ENCODE results near the gene ANO3.

ANO3 gene

DNA sequence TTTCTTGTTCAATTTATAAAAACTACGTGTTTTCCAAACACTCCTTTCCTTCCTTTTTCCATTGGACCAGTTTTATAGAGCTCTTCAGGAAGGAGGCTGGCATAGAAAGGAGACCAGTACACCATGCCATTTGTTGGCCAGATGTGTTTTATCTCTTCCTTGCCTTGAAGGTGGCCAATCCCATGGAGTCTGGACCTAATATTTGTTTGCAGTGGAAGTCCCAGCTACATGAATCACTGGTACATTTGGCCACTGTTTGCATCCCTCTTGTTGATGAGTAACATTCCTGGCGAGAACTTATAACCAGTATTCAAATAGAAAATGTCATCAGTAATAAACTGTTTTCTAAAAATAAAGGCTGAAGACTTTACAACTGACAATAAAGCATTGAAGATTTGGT is 110.2 kb downstream of the ANO3 start:
- H3K27me3 ChIP-seq (ENCODE audit: low read length) = no peaks in the 10 kb centered on the region
- no peak overlapping the region for H3K9ac ChIP-seq (ENCODE audit: low read length)
- no peaks in the 10 kb centered on the region for H4K20me1 ChIP-seq (ENCODE audit: low read depth, low read length)
- no peak overlapping the region for H2AFZ ChIP-seq (ENCODE audit: low read depth, low read length, severe bottlenecking)
- no peak overlapping the region for H3K4me3 ChIP-seq (ENCODE audit: insufficient read depth, low read length, poor library complexity, severe bottlenecking)
- TF ChIP-seq CTCF (IDR thresholded peaks at IDR 0.05; ENCODE audit: insufficient read depth, low read length, poor library complexity, severe bottlenecking) = no peak
- no peak for TF ChIP-seq EZH2phosphoT487 (conservative IDR thresholded peaks at IDR 0.05; ENCODE audit: low read length)
- H3K4me2 ChIP-seq (ENCODE audit: low read depth, low read length, poor library complexity, severe bottlenecking) = no peak overlapping the region
- H3K9me2 ChIP-seq (replicated peaks; ENCODE audit: insufficient read depth, low read length) = no peaks in the 10 kb centered on the region
- no peaks in the 10 kb centered on the region for H3K79me2 ChIP-seq (ENCODE audit: insufficient read depth, low read length)
- H3K9me3 ChIP-seq (ENCODE audit: insufficient read depth, low read length) = no peaks in the 10 kb centered on the region
- no peak overlapping the region for H3K27ac ChIP-seq (ENCODE audit: low read depth, low read length)
- no peaks in the 10 kb centered on the region for H3K36me3 ChIP-seq (ENCODE audit: low read length)
- H3F3A ChIP-seq (ENCODE audit: insufficient read depth) = no peaks in the 10 kb centered on the region

- no peaks in the 10 kb centered on the region for H3K27me3 ChIP-seq (ENCODE audit: low read length)
- H3K36me3 ChIP-seq (ENCODE audit: low read length) = no peaks in the 10 kb centered on the region
- no peak overlapping the region for H3K4me3 ChIP-seq (ENCODE audit: insufficient read depth, low read length, poor library complexity, severe bottlenecking)
- H3K27ac ChIP-seq (ENCODE audit: low read depth, low read length) = no peak overlapping the region
- H3F3A ChIP-seq (ENCODE audit: insufficient read depth) = no peaks in the 10 kb centered on the region
- no peaks in the 10 kb centered on the region; the same call in 1 of the 2 replicates for H3K9me2 ChIP-seq (replicated peaks; ENCODE audit: insufficient read depth, low read length)
- H2AFZ ChIP-seq (ENCODE audit: low read depth, low read length, severe bottlenecking) = no peak overlapping the region
- no peak overlapping the region for H3K4me2 ChIP-seq (ENCODE audit: low read depth, low read length, poor library complexity, severe bottlenecking)
- no peak overlapping the region for H3K9ac ChIP-seq (ENCODE audit: low read length)
- TF ChIP-seq CTCF (IDR thresholded peaks at IDR 0.05; ENCODE audit: insufficient read depth, low read length, poor library complexity, severe bottlenecking) (no peak), EZH2phosphoT487 (conservative IDR thresholded peaks at IDR 0.05; ENCODE audit: low read length) (no peak)
- no peaks in the 10 kb centered on the region for H3K79me2 ChIP-seq (ENCODE audit: insufficient read depth, low read length)
- no peaks in the 10 kb centered on the region for H3K9me3 ChIP-seq (ENCODE audit: insufficient read depth, low read length)
- H4K20me1 ChIP-seq (ENCODE audit: low read depth, low read length) = no peaks in the 10 kb centered on the region
These were observed 111.7 kb downstream of the ANO3 start for GRCh38 chr11:26443617-26444016.

- Histone ChIP-seq H2AFZ (ENCODE audit: low read depth, low read length, severe bottlenecking) (no peak overlapping the region), H3K9ac (ENCODE audit: low read length) (no peak overlapping the region), H3K4me2 (ENCODE audit: low read depth, low read length, poor library complexity, severe bottlenecking) (no peak overlapping the region), H3K9me3 (ENCODE audit: insufficient read depth, low read length) (no peaks in the 10 kb centered on the region), H3K79me2 (ENCODE audit: insufficient read depth, low read length) (no peaks in the 10 kb centered on the region), H3K27me3 (ENCODE audit: low read length) (no peaks in the 10 kb centered on the region), H3K27ac (ENCODE audit: low read depth, low read length) (no peak overlapping the region), H4K20me1 (ENCODE audit: low read depth, low read length) (no peaks in the 10 kb centered on the region), H3K36me3 (ENCODE audit: low read length) (no peaks in the 10 kb centered on the region), H3F3A (ENCODE audit: insufficient read depth) (no peaks in the 10 kb centered on the region), H3K4me3 (ENCODE audit: insufficient read depth, low read length, poor library complexity, severe bottlenecking) (no peak overlapping the region), H3K9me2 (replicated peaks; ENCODE audit: insufficient read depth, low read length) (no peaks in the 10 kb centered on the region)
- TF ChIP-seq CTCF (IDR thresholded peaks at IDR 0.05; ENCODE audit: insufficient read depth, low read length, poor library complexity, severe bottlenecking) (no peak), EZH2phosphoT487 (conservative IDR thresholded peaks at IDR 0.05; ENCODE audit: low read length) (no peak)
These were observed 125.7 kb downstream of the ANO3 start for GRCh38 chr11:26457636-26458035.
